GM12878 (cell line): ENCODE results near the gene ARCN1. TPM values are rescaled to one million over a fixed set of nuclear protein-coding genes. Genes with fewer than 3 reads are reported as not detected.

ENCODE experiments used
- ATAC-seq: fragments of 200-7000 bp; cut with Tn5 transposase; 3 replicates; pipeline ENCODE4 v1.9.1; 2020; ENCODE audit warnings: mild to moderate bottlenecking, moderate library complexity
- BruUV-seq: library from RNA; stranded (reverse); fragments of 400-500 nt; replicated peaks from 2 replicates; lab custom pipeline; 2021; lab: Mats Ljungman, UMichigan
- CTCF ChIA-PET: fragments of 300-600 bp; sonication (Branson Sonifier 250); formaldehyde crosslinking; extraction: SDS; loops from one replicate; lab custom pipeline; 2021; ENCODE audit warnings: inconsistent platforms; lab: Yijun Ruan, JAX
- POLR2A ChIA-PET: fragments of 350-600 bp; formaldehyde crosslinking; extraction: SDS; loops from one replicate; lab custom pipeline; 2021; ENCODE audit warnings: inconsistent platforms; lab: Charles Lee
- RAD21 ChIA-PET: fragments of 300-600 bp; sonication (Branson Sonifier 250); formaldehyde crosslinking; loops from one replicate; lab custom pipeline; 2023; ENCODE audit warnings: antibody characterized with exemption; ENCODE audit not compliant: unreplicated experiment; lab: Charles Lee
- SMC1A ChIA-PET: fragments of 300-600 bp; sonication (Branson Sonifier 250); formaldehyde crosslinking; loops from one replicate; lab custom pipeline; 2023; ENCODE audit not compliant: unreplicated experiment, uncharacterized antibody; lab: Charles Lee
- DNase-seq: peaks from one replicate; pipeline ENCODE4 v3.0.0-alpha.2; 2011; ENCODE audit warnings: low read depth, low spot score
- FAIRE-seq: peaks from 3 replicates; lab custom pipeline; 2011; peaks lifted over from hg19 to GRCh38; lab: Jason Lieb, UNC
- H2AFZ ChIP-seq: 2 replicates; pipeline ENCODE4 v1.6.0; 2011; ENCODE audit warnings: low read depth, low read length, control low read depth; ENCODE audit not compliant: control insufficient read depth
- H3K27ac ChIP-seq: 2 replicates; pipeline ENCODE4 v1.5.1; 2011; ENCODE audit warnings: control low read depth; ENCODE audit not compliant: control insufficient read depth, insufficient read depth
- H3K27me3 ChIP-seq, 2 experiments: replicated peaks in 1 of 2; 2 replicates each; pipeline versions ENCODE4 v1.6.0 to v1.6.1; 2011; ENCODE audit warnings: low read length in 1 of 2; ENCODE audit not compliant: control insufficient read depth in 2 of 2, insufficient read depth in 2 of 2
- H3K36me3 ChIP-seq, 2 experiments: 2 replicates each; pipeline ENCODE4 v1.5.1; 2011; ENCODE audit warnings: low read length in 1 of 2; ENCODE audit not compliant: control insufficient read depth in 2 of 2, insufficient read depth in 2 of 2
- H3K4me1 ChIP-seq: 2 replicates; pipeline ENCODE4 v1.6.1; 2011; ENCODE audit warnings: mild to moderate bottlenecking, low read length, moderate library complexity, mixed read lengths; ENCODE audit not compliant: control insufficient read depth, insufficient read depth
- H3K4me2 ChIP-seq: 2 replicates; pipeline ENCODE4 v1.6.0; 2011; ENCODE audit warnings: control low read depth; ENCODE audit not compliant: control insufficient read depth, insufficient read depth
- H3K4me3 ChIP-seq: fragments of 200-600 bp; sonication (generic); 2 replicates; pipeline ENCODE4 v1.5.1; 2016
- H3K79me2 ChIP-seq: 2 replicates; pipeline ENCODE4 v1.6.0; 2011; ENCODE audit warnings: low read length; ENCODE audit not compliant: control insufficient read depth, insufficient read depth
- H3K9ac ChIP-seq: 2 replicates; pipeline ENCODE4 v1.8.0; 2011; ENCODE audit warnings: low read length, control low read depth, mixed read lengths; ENCODE audit not compliant: control insufficient read depth, insufficient read depth
- H3K9me3 ChIP-seq: replicated peaks from 3 replicates; pipeline ENCODE4 v1.5.1; 2011; ENCODE audit warnings: mild to moderate bottlenecking, low read length; ENCODE audit not compliant: control insufficient read depth, insufficient read depth
- H4K20me1 ChIP-seq: 2 replicates; pipeline ENCODE4 v1.6.0; 2011; ENCODE audit not compliant: control insufficient read depth, insufficient read depth
- EP300 ChIP-seq, 2 experiments: fragments of 150-350 bp in 1 of 2; IDR thresholded peaks; 2 replicates each; pipeline ENCODE4 v1.6.1; 2011 to 2012; ENCODE audit warnings: low read depth in 2 of 2, low read length in 2 of 2, borderline replicate concordance in 1 of 2, improper control_type of control experiment in 1 of 2, inconsistent platforms in 1 of 2; ENCODE audit not compliant: control insufficient read depth in 1 of 2
- FOXM1 ChIP-seq: IDR thresholded peaks from 2 replicates; pipeline ENCODE4 v1.6.1; 2012; ENCODE audit warnings: low read depth, mild to moderate bottlenecking, inconsistent platforms, low read length, moderate library complexity
- JUNB ChIP-seq: IDR thresholded peaks from 2 replicates; pipeline ENCODE4 v1.6.1; 2016; ENCODE audit warnings: antibody characterized with exemption, mild to moderate bottlenecking
- MYC ChIP-seq: IDR thresholded peaks from 2 replicates; pipeline ENCODE4 v1.6.1; 2011; ENCODE audit warnings: mild to moderate bottlenecking, low read length, moderate library complexity, inconsistent platforms; ENCODE audit not compliant: insufficient read depth, insufficient replicate concordance, insufficient read length, severe bottlenecking
- NR2C1 ChIP-seq: fragments of 450-650 bp; IDR thresholded peaks from 2 replicates; pipeline ENCODE4 v1.6.1; 2017; ENCODE audit warnings: antibody characterized with exemption, mild to moderate bottlenecking, moderate library complexity
- PAX5 ChIP-seq: IDR thresholded peaks from 2 replicates; pipeline ENCODE4 v1.6.1; 2011; ENCODE audit warnings: low read depth, low read length, borderline replicate concordance
- PAX8 ChIP-seq: fragments of 450-650 bp; IDR thresholded peaks from 2 replicates; pipeline ENCODE4 v1.6.1; 2017; ENCODE audit warnings: mild to moderate bottlenecking, moderate library complexity
- RB1 ChIP-seq: fragments of 450-650 bp; formaldehyde crosslinking; IDR thresholded peaks from 2 replicates; pipeline ENCODE4 v1.6.1; 2017; ENCODE audit warnings: mild to moderate bottlenecking, borderline replicate concordance
- SIX5 ChIP-seq: IDR thresholded peaks from 2 replicates; pipeline ENCODE4 v1.6.1; 2011; ENCODE audit warnings: mild to moderate bottlenecking, low read depth, low read length, moderate library complexity; ENCODE audit not compliant: severe bottlenecking
- TARDBP ChIP-seq: IDR thresholded peaks from 2 replicates; pipeline ENCODE4 v1.6.1; 2016; ENCODE audit warnings: borderline replicate concordance
- ZBTB33 ChIP-seq: fragments of 450-650 bp; IDR thresholded peaks from 2 replicates; pipeline ENCODE4 v1.6.1; 2017; ENCODE audit warnings: mild to moderate bottlenecking
- ZNF622 ChIP-seq: fragments of 450-650 bp; IDR thresholded peaks from 2 replicates; pipeline ENCODE4 v1.6.1; 2017; ENCODE audit warnings: mild to moderate bottlenecking, inconsistent platforms
- WGBS: methylation state at CpG from one replicate; pipeline ENCODE4 v1.1.6; 2016; ENCODE audit warnings: low lambda C conversion rate; ENCODE audit not compliant: insufficient replicate concordance, insufficient coverage; ENCODE audit errors: missing lambda C conversion rate; 5-methylcytosine and 5-hydroxymethylcytosine counted together
- in situ Hi-C: fragments of 300-500 bp; cut with MboI; formaldehyde crosslinking; loops from 9 replicates; pipeline ENCODE4 v1.14.3; 2018; ENCODE audit warnings: mixed read lengths
- intact Hi-C: fragments of 100-400 bp; cut with micrococcal nuclease; formaldehyde crosslinking; loops from one replicate; pipeline ENCODE4 v1.14.2; 2022; ENCODE audit not compliant: unreplicated experiment
- polyA plus RNA-seq, 11 experiments: library from polyadenylated mRNA; depleted of rRNA in 4 of 11; unstranded in 6 of 11; stranded (reverse) in 5 of 11; fragments of >200 nt; fragmentation: Nextera tagmentation in 4 of 11; fragmentation: Illumina TruSeq in 1 of 11; extraction: Ambion mirVana in 4 of 11; extraction: Trizol in 1 of 11; gene quantifications; 1 replicate in 1 of 11; 2 replicates in 10 of 11; pipeline versions ENCODE4 v1.2.1 to v1.2.3, GENCODE V29; 2011 to 2016; ENCODE audit warnings: inconsistent platforms in 2 of 11, missing spikeins in 2 of 11, low read depth in 1 of 11
- total RNA-seq, 4 experiments: library from RNA; depleted of rRNA in 3 of 4; stranded (reverse); fragments of >200 nt in 3 of 4; fragmentation: Illumina TruSeq in 1 of 4; extraction: Trizol in 1 of 4; gene quantifications; 2 replicates each; pipeline versions ENCODE4 v1.2.1 to v1.2.3, GENCODE V29; 2013 to 2021
- TF ChIP-seq, protein P1 (sequence below): fragments of 450-650 bp; IDR thresholded peaks from 2 replicates; pipeline ENCODE4 v1.6.1; 2017; ENCODE audit warnings: antibody characterized with exemption, mild to moderate bottlenecking, moderate library complexity
- TF ChIP-seq, protein P2 (sequence below): fragments of 450-650 bp; IDR thresholded peaks from 2 replicates; pipeline ENCODE4 v1.6.1; 2016; ENCODE audit warnings: mild to moderate bottlenecking
- TF ChIP-seq, protein P3 (sequence below): IDR thresholded peaks from 2 replicates; pipeline ENCODE4 v1.6.1; 2011; ENCODE audit warnings: low read depth, low read length, improper control_type of control experiment, borderline replicate concordance

ARCN1 gene
- total and polyA plus RNA-seq, 10 of the 15 experiments (the other 5 are each of a cell fraction or from before 2014, with no cell fraction given): 33.3 to 172 (median 106) TPM

DNA sequence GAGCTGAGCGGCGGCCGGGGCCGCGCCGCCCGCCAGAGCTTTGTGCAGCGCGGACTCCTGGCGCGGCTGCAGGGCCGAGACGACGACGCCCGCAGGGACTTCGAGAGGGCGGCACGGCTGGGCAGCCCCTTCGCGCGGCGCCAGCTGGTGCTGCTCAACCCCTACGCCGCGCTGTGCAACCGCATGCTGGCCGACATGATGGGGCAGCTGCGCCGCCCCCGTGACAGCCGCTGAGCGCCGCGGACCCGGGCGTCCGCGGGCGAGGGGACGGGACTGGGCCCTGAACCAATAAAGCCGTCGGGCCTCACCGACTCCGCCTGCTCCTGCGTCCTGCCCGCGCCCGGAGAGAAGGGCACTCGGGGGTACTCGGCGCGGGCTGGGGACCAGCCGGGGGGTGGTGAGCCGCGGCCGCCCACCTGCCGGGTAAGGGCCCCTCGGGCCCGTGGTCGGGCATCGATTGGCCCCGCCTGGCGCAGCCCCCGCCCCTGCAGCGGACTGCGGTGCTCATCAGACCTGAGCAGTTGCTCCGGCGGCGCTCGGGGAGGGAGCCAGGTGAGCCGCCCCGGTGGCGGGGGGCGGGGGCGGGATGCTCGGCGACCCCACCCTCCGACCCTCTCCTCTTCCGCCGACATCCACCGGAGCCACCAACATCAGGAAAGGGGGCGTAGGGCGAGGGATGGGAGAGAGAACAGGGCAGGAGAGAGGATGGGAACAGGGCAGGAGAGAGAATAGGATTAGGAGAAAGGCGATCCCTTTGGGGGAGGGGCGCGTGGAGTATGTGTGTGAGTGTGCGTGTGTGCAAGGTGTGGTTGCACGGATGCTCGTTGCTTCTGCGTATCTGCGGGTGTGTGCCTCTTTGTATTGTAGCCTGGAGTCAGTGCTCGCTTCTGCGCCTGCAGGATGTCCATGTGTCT, 41.3 kb upstream of the ARCN1 start, which contains the start of gene TMEM25:
TMEM25 (plus strand) TSS at position 510 of the 914 bp plus-strand sequence. CDS start 610 bp downstream, outside the sequence.
- Histone ChIP-seq H3K36me3 (0 out of 4 replicates have a peak, but pooled peaks cover 0 to 3% of the 10 kb centered on the region in 2 experiments), H3K27ac (no peak within 1 kb of the TSS), H3K4me3 (peak within 1 kb of the TSS; percentile 86), H3K4me1 (0 out of 2 replicates have a peak, but pooled peaks cover 3% of the 10 kb centered on the region), H3K9me3 (no peaks in the 10 kb centered on the region), H3K4me2 (peak within 1 kb of the TSS; percentile 95), H2AFZ (peak within 1 kb of the TSS; percentile 92), H3K27me3 (no peaks in the 10 kb centered on the region), H3K79me2 (no peaks in the 10 kb centered on the region), H3K9ac (peak within 1 kb of the TSS; percentile 53), H4K20me1 (no peaks in the 10 kb centered on the region; the same call in 1 of the 2 replicates)
- WGBS: under 1% methylated on average over 78 of the region's 94 CpGs
- SMC1A ChIA-PET: no interaction called here
- RAD21 ChIA-PET: interaction anchor here (1.2 kb wide), 1 partner anchor 39 kb away, joined by 4 read pairs; no protein-coding TSS in a partner anchor
- intact Hi-C loops: loop anchor here (5.0 kb wide), 1 partner anchor 36 kb away; the partner anchor contains the start of gene IFT46
- CTCF ChIA-PET: interaction anchor here (1.6 kb wide), 1 partner anchor 88 kb away, joined by 4 read pairs; no protein-coding TSS in a partner anchor
- ATAC-seq (peak; percentile 92), DNase-seq (no peak), FAIRE-seq (no peak)
- POLR2A ChIA-PET: no interaction called here
- in situ Hi-C loops: no loop called here
- no TSS peak for BruUV-seq
- TF ChIP-seq ZNF622: no peak
- TF ChIP-seq FOXM1: no peak
- no peak for TF ChIP-seq ZBTB33
- no peak for TF ChIP-seq PAX8
- TF ChIP-seq, protein P1, sequence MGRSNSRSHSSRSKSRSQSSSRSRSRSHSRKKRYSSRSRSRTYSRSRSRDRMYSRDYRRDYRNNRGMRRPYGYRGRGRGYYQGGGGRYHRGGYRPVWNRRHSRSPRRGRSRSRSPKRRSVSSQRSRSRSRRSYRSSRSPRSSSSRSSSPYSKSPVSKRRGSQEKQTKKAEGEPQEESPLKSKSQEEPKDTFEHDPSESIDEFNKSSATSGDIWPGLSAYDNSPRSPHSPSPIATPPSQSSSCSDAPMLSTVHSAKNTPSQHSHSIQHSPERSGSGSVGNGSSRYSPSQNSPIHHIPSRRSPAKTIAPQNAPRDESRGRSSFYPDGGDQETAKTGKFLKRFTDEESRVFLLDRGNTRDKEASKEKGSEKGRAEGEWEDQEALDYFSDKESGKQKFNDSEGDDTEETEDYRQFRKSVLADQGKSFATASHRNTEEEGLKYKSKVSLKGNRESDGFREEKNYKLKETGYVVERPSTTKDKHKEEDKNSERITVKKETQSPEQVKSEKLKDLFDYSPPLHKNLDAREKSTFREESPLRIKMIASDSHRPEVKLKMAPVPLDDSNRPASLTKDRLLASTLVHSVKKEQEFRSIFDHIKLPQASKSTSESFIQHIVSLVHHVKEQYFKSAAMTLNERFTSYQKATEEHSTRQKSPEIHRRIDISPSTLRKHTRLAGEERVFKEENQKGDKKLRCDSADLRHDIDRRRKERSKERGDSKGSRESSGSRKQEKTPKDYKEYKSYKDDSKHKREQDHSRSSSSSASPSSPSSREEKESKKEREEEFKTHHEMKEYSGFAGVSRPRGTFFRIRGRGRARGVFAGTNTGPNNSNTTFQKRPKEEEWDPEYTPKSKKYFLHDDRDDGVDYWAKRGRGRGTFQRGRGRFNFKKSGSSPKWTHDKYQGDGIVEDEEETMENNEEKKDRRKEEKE: no peak
- no peak for TF ChIP-seq JUNB
- TF ChIP-seq TARDBP: no peak
- no peak for TF ChIP-seq EP300 (IDR thresholded peaks at IDR 0.05; ENCODE audit: borderline replicate concordance in 1 of 2, control insufficient read depth in 1 of 2, low read depth in 2 of 2, low read length in 2 of 2)
- no peak for TF ChIP-seq RB1
- TF ChIP-seq NR2C1: no peak; the same call in 1 of the 2 replicates
- peak; percentile 77 for TF ChIP-seq MYC
- peak; percentile 7; the same call in 1 of the 2 replicates for TF ChIP-seq PAX5
- TF ChIP-seq, protein P2, sequence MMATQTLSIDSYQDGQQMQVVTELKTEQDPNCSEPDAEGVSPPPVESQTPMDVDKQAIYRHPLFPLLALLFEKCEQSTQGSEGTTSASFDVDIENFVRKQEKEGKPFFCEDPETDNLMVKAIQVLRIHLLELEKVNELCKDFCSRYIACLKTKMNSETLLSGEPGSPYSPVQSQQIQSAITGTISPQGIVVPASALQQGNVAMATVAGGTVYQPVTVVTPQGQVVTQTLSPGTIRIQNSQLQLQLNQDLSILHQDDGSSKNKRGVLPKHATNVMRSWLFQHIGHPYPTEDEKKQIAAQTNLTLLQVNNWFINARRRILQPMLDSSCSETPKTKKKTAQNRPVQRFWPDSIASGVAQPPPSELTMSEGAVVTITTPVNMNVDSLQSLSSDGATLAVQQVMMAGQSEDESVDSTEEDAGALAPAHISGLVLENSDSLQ: no peak
- TF ChIP-seq SIX5: peak; percentile 42
- TF ChIP-seq, protein P3, sequence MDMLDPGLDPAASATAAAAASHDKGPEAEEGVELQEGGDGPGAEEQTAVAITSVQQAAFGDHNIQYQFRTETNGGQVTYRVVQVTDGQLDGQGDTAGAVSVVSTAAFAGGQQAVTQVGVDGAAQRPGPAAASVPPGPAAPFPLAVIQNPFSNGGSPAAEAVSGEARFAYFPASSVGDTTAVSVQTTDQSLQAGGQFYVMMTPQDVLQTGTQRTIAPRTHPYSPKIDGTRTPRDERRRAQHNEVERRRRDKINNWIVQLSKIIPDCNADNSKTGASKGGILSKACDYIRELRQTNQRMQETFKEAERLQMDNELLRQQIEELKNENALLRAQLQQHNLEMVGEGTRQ: no peak
